ENCODE data around the gene MASP1. TPM values are rescaled to one million over a fixed set of nuclear protein-coding genes. Genes with fewer than 3 reads are reported as not detected.

The MASP1 gene
- total RNA-seq, 2 experiments from 2014 or later: not detected

DNA sequence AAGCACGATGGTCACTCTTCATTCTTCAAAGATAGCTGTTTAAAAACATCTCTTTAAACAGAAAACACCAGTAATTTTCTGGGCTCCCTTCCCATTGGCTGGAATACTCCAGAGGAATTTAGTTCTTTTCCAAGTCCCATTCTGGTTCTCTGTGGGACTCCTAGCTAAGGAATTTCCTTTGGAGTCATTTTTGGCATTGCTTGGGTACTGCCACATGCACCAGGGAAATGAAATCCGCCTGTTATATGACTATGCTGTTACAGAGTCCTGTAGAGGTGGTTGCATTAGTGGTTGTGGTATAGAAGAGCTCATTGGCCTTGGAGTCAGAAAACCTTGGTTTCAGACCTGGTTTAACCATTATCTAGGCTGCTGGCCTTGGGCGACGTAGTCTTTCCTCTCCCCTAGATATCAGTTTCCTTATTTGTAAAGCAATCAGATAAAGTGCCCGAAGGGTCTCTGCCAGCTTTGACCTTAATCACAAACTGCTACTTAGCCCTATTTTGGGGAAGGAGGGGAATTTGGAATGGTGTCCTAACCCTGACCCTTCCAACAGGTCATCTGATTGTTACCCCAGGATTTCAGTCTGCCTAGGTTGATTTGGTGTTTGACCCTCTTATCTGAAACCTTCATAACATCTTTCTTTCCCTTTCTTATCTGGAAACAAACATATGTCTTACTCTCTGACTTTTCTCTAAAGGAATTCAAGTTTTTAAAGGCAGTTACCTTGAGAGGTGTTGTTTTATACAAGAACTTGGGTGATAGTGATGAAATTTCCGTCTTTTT is 80.8 kb downstream of the MASP1 start:
- intact Hi-C loops (cut with micrococcal nuclease; ENCODE audit: unreplicated experiment): loop anchor here (2.0 kb wide), 1 partner anchor 42 kb away; no protein-coding TSS in a partner anchor
- POLR2A ChIA-PET: interaction anchor here (0.5 to 1.2 kb wide), 7 partner anchors 11 to 247 kb away, joined by 3 to 12 read pairs (median 4); no protein-coding TSS in a partner anchor
- no peak overlapping the region for H2AFZ ChIP-seq (ENCODE audit: low read length)
- CTCF ChIA-PET (ENCODE audit: unreplicated experiment): interaction anchor here (0.5 to 0.9 kb wide), 3 partner anchors 9 to 10 kb away, joined by 3 read pairs; no protein-coding TSS in a partner anchor
- no peaks in the 10 kb centered on the region for H3K36me3 ChIP-seq (ENCODE audit: insufficient read depth, low read length)
- no peak overlapping the region for H3K4me3 ChIP-seq (ENCODE audit: low read depth, low read length, poor library complexity, severe bottlenecking)
- H3K4me2 ChIP-seq (ENCODE audit: low read length): no peak overlapping the region
- TF ChIP-seq, protein P1, sequence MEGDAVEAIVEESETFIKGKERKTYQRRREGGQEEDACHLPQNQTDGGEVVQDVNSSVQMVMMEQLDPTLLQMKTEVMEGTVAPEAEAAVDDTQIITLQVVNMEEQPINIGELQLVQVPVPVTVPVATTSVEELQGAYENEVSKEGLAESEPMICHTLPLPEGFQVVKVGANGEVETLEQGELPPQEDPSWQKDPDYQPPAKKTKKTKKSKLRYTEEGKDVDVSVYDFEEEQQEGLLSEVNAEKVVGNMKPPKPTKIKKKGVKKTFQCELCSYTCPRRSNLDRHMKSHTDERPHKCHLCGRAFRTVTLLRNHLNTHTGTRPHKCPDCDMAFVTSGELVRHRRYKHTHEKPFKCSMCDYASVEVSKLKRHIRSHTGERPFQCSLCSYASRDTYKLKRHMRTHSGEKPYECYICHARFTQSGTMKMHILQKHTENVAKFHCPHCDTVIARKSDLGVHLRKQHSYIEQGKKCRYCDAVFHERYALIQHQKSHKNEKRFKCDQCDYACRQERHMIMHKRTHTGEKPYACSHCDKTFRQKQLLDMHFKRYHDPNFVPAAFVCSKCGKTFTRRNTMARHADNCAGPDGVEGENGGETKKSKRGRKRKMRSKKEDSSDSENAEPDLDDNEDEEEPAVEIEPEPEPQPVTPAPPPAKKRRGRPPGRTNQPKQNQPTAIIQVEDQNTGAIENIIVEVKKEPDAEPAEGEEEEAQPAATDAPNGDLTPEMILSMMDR (conservative IDR thresholded peaks at IDR 0.05; ENCODE audit: low read length): no peak
- no peak for TF ChIP-seq EZH2phosphoT487 (IDR thresholded peaks at IDR 0.05; ENCODE audit: borderline replicate concordance, low read depth, low read length)
- H3K27ac ChIP-seq (ENCODE audit: low read depth, low read length, poor library complexity, severe bottlenecking): no peak overlapping the region
- no peaks in the 10 kb centered on the region for H4K20me1 ChIP-seq (ENCODE audit: insufficient read depth, low read length)
- DNase-seq (ENCODE audit: low spot score): no peak
- no peaks in the 10 kb centered on the region for H3K4me1 ChIP-seq (ENCODE audit: insufficient read depth, low read length, poor library complexity, severe bottlenecking)
- H3K79me2 ChIP-seq (ENCODE audit: insufficient read depth, low read depth, low read length): no peaks in the 10 kb centered on the region
- H3K9me3 ChIP-seq (ENCODE audit: low read length): no peaks in the 10 kb centered on the region
- BruUV-seq (replicated peaks): no TSS peak
- no peaks in the 10 kb centered on the region for H3K9me2 ChIP-seq (ENCODE audit: insufficient read depth, low read length)

DNA sequence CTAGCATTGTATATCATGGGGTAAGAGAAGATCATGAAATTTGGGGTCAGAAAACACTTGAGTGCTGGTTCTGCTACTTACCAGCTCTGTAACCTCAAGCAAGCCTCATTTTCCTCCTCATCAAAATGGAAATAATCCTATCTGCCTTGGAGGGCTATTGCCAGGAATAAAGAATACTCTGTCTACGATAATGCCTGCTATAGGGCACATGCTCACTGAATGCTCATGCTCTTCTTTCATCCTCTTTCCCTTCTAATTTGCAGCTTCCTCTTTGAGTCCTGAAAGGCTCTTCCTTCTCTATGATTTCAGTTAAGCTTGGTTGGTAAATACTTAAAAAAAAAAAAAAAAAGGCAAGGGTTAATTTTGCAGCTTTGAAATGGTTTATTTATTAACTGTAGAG is 81.4 kb downstream of the MASP1 start:
- no peak overlapping the region for H3K4me2 ChIP-seq (ENCODE audit: low read length)
- no peak for DNase-seq (ENCODE audit: low spot score)
- CTCF ChIA-PET (ENCODE audit: unreplicated experiment): interaction anchor here (0.5 to 0.9 kb wide), 2 partner anchors 9 to 10 kb away, joined by 3 read pairs; no protein-coding TSS in a partner anchor
- POLR2A ChIA-PET: interaction anchor here (0.6 to 1.2 kb wide), 6 partner anchors 10 to 251 kb away, joined by 3 to 12 read pairs (median 4); no protein-coding TSS in a partner anchor
- no peaks in the 10 kb centered on the region for H3K9me2 ChIP-seq (ENCODE audit: insufficient read depth, low read length)
- no peaks in the 10 kb centered on the region for H4K20me1 ChIP-seq (ENCODE audit: insufficient read depth, low read length)
- no peaks in the 10 kb centered on the region for H3K9me3 ChIP-seq (ENCODE audit: low read length)
- BruUV-seq (replicated peaks): no TSS peak
- no peak overlapping the region for H3K4me3 ChIP-seq (ENCODE audit: low read depth, low read length, poor library complexity, severe bottlenecking)
- no peaks in the 10 kb centered on the region for H3K79me2 ChIP-seq (ENCODE audit: insufficient read depth, low read depth, low read length)
- H2AFZ ChIP-seq (ENCODE audit: low read length): no peak overlapping the region
- H3K4me1 ChIP-seq (ENCODE audit: insufficient read depth, low read length, poor library complexity, severe bottlenecking): no peaks in the 10 kb centered on the region
- no peak overlapping the region for H3K27ac ChIP-seq (ENCODE audit: low read depth, low read length, poor library complexity, severe bottlenecking)
- intact Hi-C loops (cut with micrococcal nuclease; ENCODE audit: unreplicated experiment): loop anchor here (2.0 kb wide), 1 partner anchor 41 kb away; no protein-coding TSS in a partner anchor
- H3K36me3 ChIP-seq (ENCODE audit: insufficient read depth, low read length): no peaks in the 10 kb centered on the region
- TF ChIP-seq, protein P1 (conservative IDR thresholded peaks at IDR 0.05; ENCODE audit: low read length): no peak
- no peak for TF ChIP-seq EZH2phosphoT487 (IDR thresholded peaks at IDR 0.05; ENCODE audit: borderline replicate concordance, low read depth, low read length)

DNA sequence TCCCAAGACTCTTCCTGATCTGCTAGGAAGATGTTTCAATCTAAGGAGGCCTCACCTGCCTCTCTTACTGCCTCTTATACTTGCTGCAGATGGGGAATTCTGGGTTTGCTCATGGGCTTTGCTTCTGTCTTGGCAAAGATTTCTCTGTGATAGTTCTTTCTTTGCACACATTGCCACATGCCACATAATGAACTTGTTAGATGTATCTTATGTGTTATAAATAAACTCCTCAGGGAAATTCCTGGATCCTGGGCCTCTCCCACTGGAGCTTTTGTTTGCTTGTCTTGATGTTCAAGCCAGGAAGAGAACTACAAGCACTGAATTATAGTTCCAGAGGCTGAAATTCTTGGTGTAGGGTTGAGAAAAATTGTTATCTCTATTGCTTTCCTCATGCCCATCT is 82.0 kb downstream of the MASP1 start:
- no TSS peak for BruUV-seq (replicated peaks)
- CTCF ChIA-PET (ENCODE audit: unreplicated experiment): no interaction called here

More for the DNA sequence above, 82.0 kb downstream of the MASP1 start:
- no peaks in the 10 kb centered on the region for H3K4me1 ChIP-seq (ENCODE audit: insufficient read depth, low read length, poor library complexity, severe bottlenecking)
- intact Hi-C loops (cut with micrococcal nuclease; ENCODE audit: unreplicated experiment): no loop called here
- DNase-seq (ENCODE audit: low spot score): no peak
- no peaks in the 10 kb centered on the region for H3K79me2 ChIP-seq (ENCODE audit: insufficient read depth, low read depth, low read length)
- no peak for TF ChIP-seq EZH2phosphoT487 (IDR thresholded peaks at IDR 0.05; ENCODE audit: borderline replicate concordance, low read depth, low read length)
- TF ChIP-seq, protein P1 (conservative IDR thresholded peaks at IDR 0.05; ENCODE audit: low read length): no peak
- H3K4me2 ChIP-seq (ENCODE audit: low read length): no peak overlapping the region
- POLR2A ChIA-PET: interaction anchor here (0.6 to 1.2 kb wide), 2 partner anchors 11 to 252 kb away, joined by 3 to 4 read pairs; no protein-coding TSS in a partner anchor
- no peak overlapping the region for H3K4me3 ChIP-seq (ENCODE audit: low read depth, low read length, poor library complexity, severe bottlenecking)
- H3K27ac ChIP-seq (ENCODE audit: low read depth, low read length, poor library complexity, severe bottlenecking): no peak overlapping the region
- H3K36me3 ChIP-seq (ENCODE audit: insufficient read depth, low read length): no peaks in the 10 kb centered on the region
- H4K20me1 ChIP-seq (ENCODE audit: insufficient read depth, low read length): no peaks in the 10 kb centered on the region
- no peak overlapping the region for H2AFZ ChIP-seq (ENCODE audit: low read length)
- no peaks in the 10 kb centered on the region for H3K9me2 ChIP-seq (ENCODE audit: insufficient read depth, low read length)
- H3K9me3 ChIP-seq (ENCODE audit: low read length): no peaks in the 10 kb centered on the region

Measured in OCI-LY7 (cell line).